Mesendoderm (in vitro differentiated cells): ENCODE measurements around the gene TRIB2.

Source experiments
- DNase-seq: peaks from one replicate; pipeline ENCODE4 v3.0.0; 2013
- H2AK5ac ChIP-seq: 2 replicates; pipeline ENCODE4 v1.6.1; 2013; ENCODE audit warnings: low read length, inconsistent platforms
- H2BK120ac ChIP-seq: 2 replicates; pipeline ENCODE4 v1.6.1; 2013; ENCODE audit warnings: low read depth, mild to moderate bottlenecking, low read length, moderate library complexity, mixed read lengths
- H2BK15ac ChIP-seq: replicated peaks from 2 replicates; pipeline ENCODE4 v1.6.1; 2013; ENCODE audit warnings: low read depth, mild to moderate bottlenecking, moderate library complexity
- H2BK5ac ChIP-seq: 2 replicates; pipeline ENCODE4 v1.6.1; 2013; ENCODE audit warnings: low read length, inconsistent platforms
- H3K18ac ChIP-seq: 2 replicates; pipeline ENCODE4 v1.6.1; 2013; ENCODE audit warnings: mild to moderate bottlenecking, low read length, mixed read lengths
- H3K23ac ChIP-seq: one replicate; pipeline ENCODE4 v1.6.1; 2013; ENCODE audit warnings: low read length
- H3K27ac ChIP-seq: 2 replicates; pipeline ENCODE4 v1.5.1; 2013; ENCODE audit warnings: low read depth, mild to moderate bottlenecking, inconsistent platforms, low read length, moderate library complexity
- H3K27me3 ChIP-seq: 2 replicates; pipeline ENCODE4 v1.6.1; 2013; ENCODE audit warnings: low read length, control low read depth, mild to moderate bottlenecking, inconsistent platforms; ENCODE audit not compliant: insufficient read depth, poor library complexity
- H3K36me3 ChIP-seq: 2 replicates; pipeline ENCODE4 v1.6.1; 2013; ENCODE audit warnings: low read length, inconsistent platforms; ENCODE audit not compliant: control insufficient read depth, insufficient read depth
- H3K4ac ChIP-seq: one replicate; pipeline ENCODE4 v1.6.1; 2013; ENCODE audit warnings: low read depth, mild to moderate bottlenecking, low read length, moderate library complexity
- H3K4me1 ChIP-seq: 2 replicates; pipeline ENCODE4 v1.6.1; 2013; ENCODE audit warnings: low read depth, low read length, inconsistent platforms; ENCODE audit not compliant: control insufficient read depth
- H3K4me2 ChIP-seq: 2 replicates; pipeline ENCODE4 v1.6.1; 2013; ENCODE audit warnings: low read length
- H3K4me3 ChIP-seq: 2 replicates; pipeline ENCODE4 v1.5.1; 2013; ENCODE audit warnings: mild to moderate bottlenecking, low read length
- H3K56ac ChIP-seq: one replicate; pipeline ENCODE4 v1.6.1; 2013; ENCODE audit warnings: low read length
- H3K79me1 ChIP-seq: 2 replicates; pipeline ENCODE4 v1.6.1; 2013; ENCODE audit warnings: low read length, inconsistent platforms
- H3K79me2 ChIP-seq: 2 replicates; pipeline ENCODE4 v1.6.1; 2013; ENCODE audit warnings: mild to moderate bottlenecking, low read length; ENCODE audit not compliant: control insufficient read depth, insufficient read depth
- H3K9ac ChIP-seq: 2 replicates; pipeline ENCODE4 v1.6.1; 2013; ENCODE audit warnings: low read length, inconsistent platforms
- H4K5ac ChIP-seq: one replicate; pipeline ENCODE4 v1.6.1; 2013; ENCODE audit warnings: low read length
- H4K8ac ChIP-seq: one replicate; pipeline ENCODE4 v1.6.1; 2013; ENCODE audit warnings: low read depth, mild to moderate bottlenecking, control low read depth, low read length, moderate library complexity
- WGBS: extraction: QIAGEN DNeasy Blood & Tissue Kit; methylation state at CpG from one replicate; pipeline ENCODE4 v1.1.7; 2013; ENCODE audit warnings: low lambda C conversion rate, missing lambda C conversion rate; ENCODE audit not compliant: insufficient coverage; ENCODE audit errors: extremely low coverage; 5-methylcytosine and 5-hydroxymethylcytosine counted together

Gene TRIB2

DNA sequence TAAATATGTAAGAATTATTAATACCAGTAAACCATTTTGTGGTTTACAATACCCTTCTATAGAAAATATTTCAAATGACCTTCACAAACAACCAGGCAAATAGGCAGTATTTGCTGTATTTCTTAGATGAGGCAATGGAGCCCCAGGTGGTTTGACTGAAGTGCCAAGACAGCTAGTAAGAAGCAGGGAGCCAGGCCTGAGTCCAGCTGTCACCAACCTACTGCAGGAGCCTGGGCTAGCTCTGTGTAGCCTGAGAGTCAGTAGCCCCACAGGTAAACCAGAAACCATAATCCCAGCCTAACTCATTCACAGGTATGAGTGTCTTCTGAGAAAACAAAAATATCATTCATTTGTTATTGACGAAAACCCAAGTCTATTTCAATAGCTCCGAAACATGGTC is 45.6 kb downstream of the TRIB2 start:
- H2AK5ac ChIP-seq: no peak overlapping the region
- no peaks in the 10 kb centered on the region for H3K27me3 ChIP-seq
- no peaks in the 10 kb centered on the region for H3K79me1 ChIP-seq
- H3K9ac ChIP-seq: no peak overlapping the region
- WGBS: no CpG with 5 or more reads among the region's 2 CpGs
- no peak overlapping the region for H3K4me2 ChIP-seq
- H4K5ac ChIP-seq: no peak overlapping the region
- H3K79me2 ChIP-seq: no peaks in the 10 kb centered on the region
- H2BK120ac ChIP-seq: no peak overlapping the region
- H2BK5ac ChIP-seq: no peak overlapping the region
- no peak overlapping the region for H3K4ac ChIP-seq
- no peaks in the 10 kb centered on the region for H3K36me3 ChIP-seq
- H2BK15ac ChIP-seq: no peak overlapping the region
- H3K4me1 ChIP-seq: no peaks in the 10 kb centered on the region
- no peak overlapping the region for H3K18ac ChIP-seq
- no peak overlapping the region for H3K27ac ChIP-seq
- no peak overlapping the region for H3K23ac ChIP-seq
- no peak overlapping the region for H3K56ac ChIP-seq
- no peak for DNase-seq
- H3K4me3 ChIP-seq: no peak overlapping the region
- no peak overlapping the region for H4K8ac ChIP-seq

DNA sequence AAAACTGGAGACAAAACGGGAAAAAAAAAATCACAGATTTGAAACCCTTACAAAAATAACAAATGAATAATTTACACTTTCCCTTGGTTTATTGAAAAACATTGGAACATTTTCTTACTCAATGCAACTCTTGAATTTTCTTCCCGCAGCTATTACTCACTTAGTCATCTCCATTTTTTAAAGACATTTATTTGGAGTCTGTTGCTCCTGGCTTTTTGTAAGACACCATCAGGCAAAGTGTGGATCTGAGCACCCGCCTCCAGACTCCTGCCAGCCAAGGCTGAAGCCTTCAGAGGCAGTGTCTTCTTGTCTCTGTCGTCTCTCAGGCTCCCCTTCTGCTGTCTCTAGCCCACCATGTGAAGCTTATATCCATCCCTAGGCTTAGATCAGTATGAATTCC is 46.2 kb downstream of the TRIB2 start:
- H2BK5ac ChIP-seq: no peak overlapping the region
- H3K36me3 ChIP-seq: no peaks in the 10 kb centered on the region
- no peak overlapping the region for H3K56ac ChIP-seq
- no peak overlapping the region for H3K18ac ChIP-seq
- H2BK15ac ChIP-seq: no peak overlapping the region
- H2BK120ac ChIP-seq: no peak overlapping the region
- no peak overlapping the region for H3K4me3 ChIP-seq
- H3K79me2 ChIP-seq: no peaks in the 10 kb centered on the region
- no peak overlapping the region for H4K5ac ChIP-seq
- no peaks in the 10 kb centered on the region for H3K79me1 ChIP-seq
- H4K8ac ChIP-seq: no peak overlapping the region
- no peaks in the 10 kb centered on the region for H3K27me3 ChIP-seq
- no peak overlapping the region for H3K23ac ChIP-seq
- H3K4ac ChIP-seq: no peak overlapping the region
- WGBS: no CpG with 5 or more reads among the region's 4 CpGs
- no peak overlapping the region for H2AK5ac ChIP-seq
- DNase-seq: no peak
- H3K4me1 ChIP-seq: no peaks in the 10 kb centered on the region
- no peak overlapping the region for H3K4me2 ChIP-seq
- H3K27ac ChIP-seq: no peak overlapping the region
- H3K9ac ChIP-seq: no peak overlapping the region

DNA sequence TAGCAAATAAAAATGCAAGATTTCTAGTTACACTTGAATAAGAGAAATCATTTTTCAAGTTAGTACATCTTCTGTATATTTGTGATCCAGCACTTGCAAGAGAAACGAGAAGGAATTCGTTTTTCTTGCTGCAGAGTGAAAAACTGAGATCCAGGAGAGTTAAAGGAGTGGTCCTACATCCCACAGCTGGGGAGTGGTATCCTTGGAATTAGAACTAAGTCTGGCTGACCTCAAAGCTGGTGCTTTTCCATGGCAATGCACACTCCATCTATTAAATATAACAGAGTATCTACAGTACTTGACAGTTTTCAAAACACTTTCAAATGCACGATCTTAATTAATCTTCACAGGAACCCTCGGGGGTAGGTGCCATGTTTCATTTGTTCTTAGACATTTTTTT is 46.8 kb downstream of the TRIB2 start:
- DNase-seq: no peak
- Histone ChIP-seq H2AK5ac (no peak overlapping the region), H2BK120ac (no peak overlapping the region), H3K9ac (no peak overlapping the region), H4K5ac (no peak overlapping the region), H3K18ac (no peak overlapping the region), H3K79me1 (no peaks in the 10 kb centered on the region), H3K27ac (no peak overlapping the region), H3K4ac (no peak overlapping the region), H3K79me2 (no peaks in the 10 kb centered on the region), H3K23ac (no peak overlapping the region), H3K56ac (no peak overlapping the region), H3K4me2 (no peak overlapping the region), H3K4me1 (no peaks in the 10 kb centered on the region), H3K27me3 (no peaks in the 10 kb centered on the region), H2BK5ac (no peak overlapping the region), H3K4me3 (no peak overlapping the region), H3K36me3 (no peaks in the 10 kb centered on the region), H4K8ac (no peak overlapping the region), H2BK15ac (no peak overlapping the region)
- WGBS: no CpG with 5 or more reads among the region's 4 CpGs

DNA sequence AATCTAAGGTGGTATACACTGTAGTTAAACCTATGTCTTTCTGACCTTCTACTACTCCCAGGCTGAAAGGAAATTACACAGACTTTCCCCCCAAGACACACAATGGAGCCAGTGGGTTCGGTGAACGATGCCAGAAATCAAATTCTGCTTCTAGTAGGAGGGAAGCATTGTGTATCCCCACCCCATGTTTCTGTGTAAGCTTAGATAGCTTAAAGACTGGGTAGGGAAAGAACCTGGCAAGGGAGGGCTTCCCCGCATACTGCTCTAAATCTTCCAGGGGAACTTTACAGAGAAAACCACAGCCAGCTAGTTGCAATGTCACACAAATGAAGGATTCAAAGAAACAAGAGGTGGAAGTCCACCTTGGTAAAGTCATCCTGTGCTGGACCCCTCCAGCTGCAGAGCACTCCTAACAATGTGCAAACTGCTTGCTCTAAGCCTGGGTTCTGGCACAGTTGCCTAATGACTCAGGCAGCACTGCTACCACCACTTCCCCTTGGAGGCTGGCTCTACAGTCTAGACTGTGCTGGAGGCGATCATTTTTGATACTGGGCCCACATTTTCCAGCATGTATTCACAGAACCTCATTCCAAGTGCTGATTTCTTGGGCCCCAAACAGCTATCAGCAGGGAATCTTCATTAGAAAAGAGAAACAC is 47.5 kb downstream of the TRIB2 start:
- no CpG with 5 or more reads among the region's 4 CpGs for WGBS
- Histone ChIP-seq H2BK15ac (no peak overlapping the region), H2AK5ac (no peak overlapping the region), H3K4me2 (no peak overlapping the region), H3K56ac (no peak overlapping the region), H2BK5ac (no peak overlapping the region), H3K23ac (no peak overlapping the region), H3K27ac (no peak overlapping the region), H4K8ac (no peak overlapping the region), H3K18ac (no peak overlapping the region), H2BK120ac (no peak overlapping the region), H3K79me1 (no peaks in the 10 kb centered on the region), H3K4me3 (no peak overlapping the region), H3K9ac (no peak overlapping the region), H3K79me2 (no peaks in the 10 kb centered on the region), H4K5ac (no peak overlapping the region), H3K27me3 (no peaks in the 10 kb centered on the region), H3K36me3 (no peaks in the 10 kb centered on the region), H3K4me1 (no peaks in the 10 kb centered on the region), H3K4ac (no peak overlapping the region)
- DNase-seq: no peak

DNA sequence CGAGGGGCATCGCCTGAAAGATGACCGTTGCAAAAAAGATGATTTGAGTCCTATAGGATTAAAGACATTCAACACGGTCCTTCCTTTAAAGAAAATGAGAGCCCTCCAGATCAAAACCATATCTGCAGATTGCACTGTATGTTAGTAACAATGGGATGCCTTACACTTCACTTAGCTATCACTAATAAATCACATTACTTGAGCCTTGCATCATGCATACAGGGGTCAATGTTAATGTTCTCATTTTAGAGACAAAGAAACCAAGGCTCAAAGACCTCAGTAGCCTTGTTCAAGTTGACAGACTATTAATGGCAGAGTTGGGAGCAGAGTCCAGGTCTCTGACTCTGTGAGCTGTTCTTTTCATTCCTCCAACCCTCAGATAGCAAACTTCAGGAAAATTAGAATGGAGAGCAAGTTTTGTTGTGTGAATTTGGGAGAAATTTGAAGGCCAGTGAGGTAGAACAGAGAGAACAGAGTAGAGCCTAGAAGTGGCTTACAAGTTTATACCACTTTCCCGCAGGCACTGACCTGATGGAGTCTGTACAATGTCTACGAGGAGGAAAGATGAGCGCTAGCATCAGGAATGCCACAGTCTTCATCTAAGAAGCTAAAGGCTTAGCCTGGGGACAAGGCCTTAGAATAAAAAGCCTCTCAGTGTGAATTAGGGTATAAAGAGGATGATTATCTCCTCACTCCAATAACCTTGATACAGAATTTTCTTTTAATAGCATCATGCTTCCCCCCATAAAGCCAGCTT is 48.3 kb downstream of the TRIB2 start:
- H3K4me1 ChIP-seq: no peaks in the 10 kb centered on the region
- H2BK5ac ChIP-seq: no peak overlapping the region
- no peak overlapping the region for H3K18ac ChIP-seq
- no peaks in the 10 kb centered on the region for H3K79me1 ChIP-seq
- no peak overlapping the region for H2AK5ac ChIP-seq
- H4K5ac ChIP-seq: no peak overlapping the region
- no peak overlapping the region for H4K8ac ChIP-seq
- H3K4me3 ChIP-seq: no peak overlapping the region
- no peaks in the 10 kb centered on the region for H3K36me3 ChIP-seq
- H3K23ac ChIP-seq: no peak overlapping the region
- H3K27ac ChIP-seq: no peak overlapping the region
- WGBS: no CpG with 5 or more reads among the region's 7 CpGs
- no peak overlapping the region for H2BK120ac ChIP-seq
- no peaks in the 10 kb centered on the region for H3K27me3 ChIP-seq
- H3K4ac ChIP-seq: no peak overlapping the region
- no peak overlapping the region for H3K4me2 ChIP-seq
- no peaks in the 10 kb centered on the region for H3K79me2 ChIP-seq
- no peak overlapping the region for H2BK15ac ChIP-seq
- H3K56ac ChIP-seq: no peak overlapping the region
- DNase-seq: no peak
- no peak overlapping the region for H3K9ac ChIP-seq
